Panc1 (cell line): ENCODE measurements around the gene MTA3. TPM values are rescaled to one million over a fixed set of nuclear protein-coding genes. Genes with fewer than 3 reads are reported as not detected.

Experiments used
- ATAC-seq: fragments of 200-7000 bp; cut with Tn5 transposase; 2 replicates; pipeline ENCODE4 v1.9.1; 2020; ENCODE audit warnings: mild to moderate bottlenecking, moderate library complexity
- BruUV-seq: library from RNA; stranded (reverse); fragments of 400-500 nt; replicated peaks from 2 replicates; lab custom pipeline; 2021; lab: Mats Ljungman, UMichigan
- CTCF ChIA-PET: fragments of 300-600 bp; sonication (Branson Sonifier 250); formaldehyde crosslinking; loops from one replicate; lab custom pipeline; 2022; ENCODE audit warnings: antibody characterized with exemption; lab: Charles Lee
- POLR2A ChIA-PET: fragments of 300-600 bp; sonication (Branson Sonifier 250); formaldehyde crosslinking; loops from one replicate; lab custom pipeline; 2022; ENCODE audit warnings: antibody characterized with exemption; lab: Charles Lee
- DNase-seq: peaks from one replicate; pipeline ENCODE4 v3.0.0-alpha.2; 2010; ENCODE audit warnings: low read depth, low spot score
- H3K27ac ChIP-seq: 2 replicates; pipeline ENCODE4 v1.5.1; 2011; ENCODE audit warnings: mild to moderate bottlenecking, low read length, inconsistent platforms
- H3K27me3 ChIP-seq: fragments of 200-500 bp; sonication (Bioruptor generic); 2 replicates; pipeline ENCODE4 v1.6.0; 2014; ENCODE audit warnings: low read length, inconsistent platforms; ENCODE audit not compliant: control insufficient read depth, insufficient read depth
- H3K36me3 ChIP-seq: fragments of 200-500 bp; sonication (Bioruptor generic); 2 replicates; pipeline ENCODE4 v1.5.1; 2014; ENCODE audit warnings: inconsistent platforms, mild to moderate bottlenecking, low read length, moderate library complexity; ENCODE audit not compliant: control insufficient read depth, insufficient read depth
- H3K4me1 ChIP-seq: 2 replicates; pipeline ENCODE4 v1.5.1; 2011; ENCODE audit warnings: inconsistent platforms, mild to moderate bottlenecking, low read length, moderate library complexity; ENCODE audit not compliant: control insufficient read depth, insufficient read depth
- H3K4me3 ChIP-seq, 2 experiments: 2 replicates each; pipeline ENCODE4 v1.5.1; 2011 to 2012; ENCODE audit warnings: low read depth in 2 of 2, low read length in 2 of 2, mild to moderate bottlenecking in 2 of 2, inconsistent platforms in 1 of 2, moderate library complexity in 1 of 2
- H3K9me3 ChIP-seq: fragments of 200-500 bp; sonication (Bioruptor generic); 2 replicates; pipeline ENCODE4 v1.5.1; 2014; ENCODE audit warnings: low read depth, mild to moderate bottlenecking, inconsistent platforms, low read length, moderate library complexity; ENCODE audit not compliant: control insufficient read depth, insufficient read depth
- POLR2AphosphoS5 ChIP-seq: IDR thresholded peaks from 2 replicates; pipeline ENCODE4 v1.6.1; 2012; ENCODE audit warnings: mild to moderate bottlenecking, low read depth, low read length, moderate library complexity
- REST ChIP-seq, 2 experiments: IDR thresholded peaks; 2 replicates each; pipeline ENCODE4 v1.6.1; 2011 to 2012; ENCODE audit warnings: low read depth in 2 of 2, control low read depth in 1 of 2, low read length in 1 of 2, mild to moderate bottlenecking in 1 of 2, moderate library complexity in 1 of 2; ENCODE audit not compliant: insufficient read depth in 1 of 2
- SIN3A ChIP-seq: IDR thresholded peaks from 2 replicates; pipeline ENCODE4 v1.6.1; 2012; ENCODE audit warnings: low read depth, mild to moderate bottlenecking, low read length, moderate library complexity, borderline replicate concordance; ENCODE audit not compliant: insufficient read depth
- TCF7L2 ChIP-seq: IDR thresholded peaks from 2 replicates; pipeline ENCODE4 v1.6.1; 2011; ENCODE audit warnings: mild to moderate bottlenecking, low read depth, low read length, inconsistent platforms
- in situ Hi-C: cut with HindIII; loops from 2 replicates; pipeline ENCODE4 v1.10.0; 2016; ENCODE audit warnings: low sequenced_read_pairs, low pct_unique_long_range_greater_than_20kb
- intact Hi-C: fragments of 100-400 bp; cut with micrococcal nuclease; formaldehyde crosslinking; loops from one replicate; pipeline ENCODE4 v1.10.0; 2022; ENCODE audit not compliant: unreplicated experiment
- total RNA-seq: library from RNA; stranded (reverse); gene quantifications from one replicate; pipeline ENCODE4 v1.2.1, GENCODE V29; 2021; ENCODE audit not compliant: unreplicated experiment
- TF ChIP-seq, protein P1 (sequence below): fragments of 450-650 bp; IDR thresholded peaks from 2 replicates; pipeline ENCODE4 v1.5.1; 2017; ENCODE audit warnings: mild to moderate bottlenecking

Gene MTA3
- total RNA-seq, 1 experiment from 2014 or later = 65.6 TPM

DNA sequence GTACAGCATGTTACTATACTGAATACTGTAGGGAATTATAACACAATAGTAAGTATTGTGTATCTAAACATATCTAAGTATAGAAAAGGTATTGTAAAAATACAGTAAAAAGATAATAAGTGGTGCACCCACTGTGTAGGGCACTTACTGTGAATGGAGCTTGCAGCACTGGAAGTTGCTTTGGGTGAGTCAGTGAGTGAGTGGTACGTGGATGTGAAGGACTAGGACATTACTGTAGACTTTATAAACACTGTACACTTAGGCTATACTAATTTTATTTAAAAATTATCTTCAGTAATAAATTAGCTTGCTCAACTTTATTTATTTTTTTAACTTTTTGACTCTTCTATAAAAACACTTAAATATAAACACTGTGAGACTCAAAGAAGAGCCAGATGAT is 82.6 kb downstream of the MTA3 start:
- Histone ChIP-seq H3K27ac (no peak overlapping the region), H3K4me3 (no peak overlapping the region), H3K9me3 (no peaks in the 10 kb centered on the region), H3K27me3 (no peaks in the 10 kb centered on the region), H3K36me3 (no peaks in the 10 kb centered on the region; the same call in 1 of the 2 replicates), H3K4me1 (no peaks in the 10 kb centered on the region)
- in situ Hi-C loops = no loop called here
- no peak for TF ChIP-seq SIN3A
- no peak for TF ChIP-seq REST (IDR thresholded peaks at IDR 0.05; ENCODE audit: insufficient read depth in 1 of 2, low read depth in 2 of 2, low read length in 1 of 2)
- TF ChIP-seq, protein P1, sequence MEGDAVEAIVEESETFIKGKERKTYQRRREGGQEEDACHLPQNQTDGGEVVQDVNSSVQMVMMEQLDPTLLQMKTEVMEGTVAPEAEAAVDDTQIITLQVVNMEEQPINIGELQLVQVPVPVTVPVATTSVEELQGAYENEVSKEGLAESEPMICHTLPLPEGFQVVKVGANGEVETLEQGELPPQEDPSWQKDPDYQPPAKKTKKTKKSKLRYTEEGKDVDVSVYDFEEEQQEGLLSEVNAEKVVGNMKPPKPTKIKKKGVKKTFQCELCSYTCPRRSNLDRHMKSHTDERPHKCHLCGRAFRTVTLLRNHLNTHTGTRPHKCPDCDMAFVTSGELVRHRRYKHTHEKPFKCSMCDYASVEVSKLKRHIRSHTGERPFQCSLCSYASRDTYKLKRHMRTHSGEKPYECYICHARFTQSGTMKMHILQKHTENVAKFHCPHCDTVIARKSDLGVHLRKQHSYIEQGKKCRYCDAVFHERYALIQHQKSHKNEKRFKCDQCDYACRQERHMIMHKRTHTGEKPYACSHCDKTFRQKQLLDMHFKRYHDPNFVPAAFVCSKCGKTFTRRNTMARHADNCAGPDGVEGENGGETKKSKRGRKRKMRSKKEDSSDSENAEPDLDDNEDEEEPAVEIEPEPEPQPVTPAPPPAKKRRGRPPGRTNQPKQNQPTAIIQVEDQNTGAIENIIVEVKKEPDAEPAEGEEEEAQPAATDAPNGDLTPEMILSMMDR = no peak; the same call in 1 of the 2 replicates
- no peak for TF ChIP-seq TCF7L2
- no peak for TF ChIP-seq POLR2AphosphoS5
- POLR2A ChIA-PET = no interaction called here
- BruUV-seq = no TSS peak
- no peak for DNase-seq
- CTCF ChIA-PET = no interaction called here
- intact Hi-C loops = no loop called here
- no peak for ATAC-seq

DNA sequence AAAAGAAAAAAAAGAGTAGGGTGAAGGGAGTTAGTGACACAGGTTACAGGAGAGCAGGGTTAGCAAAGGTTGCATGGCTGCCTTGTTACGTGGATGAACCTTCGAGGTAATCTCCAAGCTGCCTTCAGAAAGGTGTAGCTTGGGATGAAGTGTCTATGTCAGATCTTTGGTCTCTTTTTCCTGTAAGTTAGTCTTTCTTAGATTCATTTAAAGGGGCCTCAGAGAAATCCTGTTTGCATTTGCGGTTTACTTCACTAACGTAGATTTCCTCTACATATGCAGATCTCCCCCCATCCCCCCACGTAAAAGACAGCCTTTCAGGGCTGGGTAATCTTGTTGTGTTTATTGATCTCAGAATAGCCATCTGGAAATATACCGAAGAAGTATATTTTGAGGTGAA is 83.7 kb downstream of the MTA3 start:
- POLR2A ChIA-PET = no interaction called here
- CTCF ChIA-PET = no interaction called here
- BruUV-seq = no TSS peak
- ATAC-seq (no peak), DNase-seq (no peak)
- TF ChIP-seq TCF7L2 (no peak), POLR2AphosphoS5 (no peak), SIN3A (no peak), REST (IDR thresholded peaks at IDR 0.05; ENCODE audit: insufficient read depth in 1 of 2, low read depth in 2 of 2, low read length in 1 of 2) (no peak)
- TF ChIP-seq, protein P1 = no peak
- Histone ChIP-seq H3K36me3 (peaks cover 2% of the 10 kb centered on the region; the same call in 1 of the 2 replicates), H3K27ac (no peak overlapping the region), H3K4me1 (no peaks in the 10 kb centered on the region), H3K4me3 (no peak overlapping the region), H3K9me3 (no peaks in the 10 kb centered on the region), H3K27me3 (no peaks in the 10 kb centered on the region)
- intact Hi-C loops = no loop called here
- in situ Hi-C loops = no loop called here
